Astrocyte (in vitro differentiated cells and primary cell): ENCODE data around the gene SCN3B. TPM values are rescaled to one million over a fixed set of nuclear protein-coding genes. Genes with fewer than 3 reads are reported as not detected.

Source experiments
- DNase-seq: peaks from one replicate; pipeline ENCODE4 v3.0.0-alpha.2; 2010; ENCODE audit warnings: low read depth
- FAIRE-seq: peaks from 2 replicates; lab custom pipeline; 2011; peaks lifted over from hg19 to GRCh38; lab: Jason Lieb, UNC
- H2AFZ ChIP-seq: 2 replicates; pipeline ENCODE4 v1.6.0; 2012; ENCODE audit warnings: low read depth, low read length, inconsistent platforms
- H3K27ac ChIP-seq: 2 replicates; pipeline ENCODE4 v1.5.1; 2011; ENCODE audit warnings: low read depth, low read length, inconsistent platforms
- H3K27me3 ChIP-seq: 2 replicates; pipeline ENCODE4 v1.6.0; 2011; ENCODE audit warnings: low read length, inconsistent platforms; ENCODE audit not compliant: insufficient read depth
- H3K36me3 ChIP-seq: 2 replicates; pipeline ENCODE4 v1.5.1; 2011; ENCODE audit warnings: low read length, inconsistent platforms; ENCODE audit not compliant: insufficient read depth
- H3K4me1 ChIP-seq: 2 replicates; pipeline ENCODE4 v1.5.1; 2011; ENCODE audit warnings: low read length, inconsistent platforms; ENCODE audit not compliant: insufficient read depth
- H3K4me2 ChIP-seq: 2 replicates; pipeline ENCODE4 v1.6.0; 2012; ENCODE audit warnings: low read length, inconsistent platforms
- H3K4me3 ChIP-seq: 2 replicates; pipeline ENCODE4 v1.5.1; 2011; ENCODE audit warnings: low read depth, mild to moderate bottlenecking, low read length, inconsistent platforms; ENCODE audit not compliant: insufficient read depth
- H3K79me2 ChIP-seq: 2 replicates; pipeline ENCODE4 v1.6.0; 2012; ENCODE audit warnings: mild to moderate bottlenecking, low read length, inconsistent platforms; ENCODE audit not compliant: insufficient read depth
- H3K9ac ChIP-seq: 2 replicates; pipeline ENCODE4 v1.6.0; 2012; ENCODE audit warnings: mild to moderate bottlenecking, low read length, inconsistent platforms
- H3K9me3 ChIP-seq: 2 replicates; pipeline ENCODE4 v1.5.1; 2012; ENCODE audit warnings: low read depth, mild to moderate bottlenecking, low read length, inconsistent platforms; ENCODE audit not compliant: insufficient read depth
- H4K20me1 ChIP-seq: 2 replicates; pipeline ENCODE4 v1.6.0; 2012; ENCODE audit warnings: low read length, inconsistent platforms; ENCODE audit not compliant: insufficient read depth
- H3K27ac Mint-ChIP-seq: one replicate; pipeline ENCODE4 v1.8.0; 2021; ENCODE audit warnings: mild to moderate bottlenecking, mixed read lengths; ENCODE audit not compliant: unreplicated experiment
- H3K27me3 Mint-ChIP-seq: one replicate; pipeline ENCODE4 v1.8.0; 2021; ENCODE audit warnings: low read depth, mixed read lengths; ENCODE audit not compliant: unreplicated experiment
- H3K36me3 Mint-ChIP-seq: one replicate; pipeline ENCODE4 v1.8.0; 2021; ENCODE audit warnings: low read depth, mixed read lengths; ENCODE audit not compliant: unreplicated experiment
- H3K4me1 Mint-ChIP-seq: one replicate; pipeline ENCODE4 v1.8.0; 2021; ENCODE audit warnings: low read depth, mixed read lengths; ENCODE audit not compliant: unreplicated experiment
- H3K4me3 Mint-ChIP-seq: one replicate; pipeline ENCODE4 v1.8.0; 2021; ENCODE audit warnings: mild to moderate bottlenecking, moderate library complexity, mixed read lengths; ENCODE audit not compliant: unreplicated experiment
- H3K9me3 Mint-ChIP-seq: one replicate; pipeline ENCODE4 v1.8.0; 2021; ENCODE audit warnings: mild to moderate bottlenecking, mixed read lengths; ENCODE audit not compliant: unreplicated experiment
- EZH2 ChIP-seq: IDR thresholded peaks from 2 replicates; pipeline ENCODE4 v1.6.1; 2012; ENCODE audit warnings: mild to moderate bottlenecking, low read length, inconsistent platforms; ENCODE audit not compliant: insufficient read depth
- total RNA-seq: library from RNA; stranded (reverse); gene quantifications from 2 replicates; pipeline ENCODE4 v1.2.1, GENCODE V29; 2021
- TF ChIP-seq, protein P1 (sequence below): IDR thresholded peaks from 2 replicates; pipeline ENCODE4 v1.5.1; 2011; ENCODE audit warnings: low read depth, mild to moderate bottlenecking, inconsistent platforms, low read length, moderate library complexity; ENCODE audit not compliant: insufficient read depth

SCN3B gene
- total RNA-seq, 1 donor from 2014 or later: 2.3 TPM

DNA sequence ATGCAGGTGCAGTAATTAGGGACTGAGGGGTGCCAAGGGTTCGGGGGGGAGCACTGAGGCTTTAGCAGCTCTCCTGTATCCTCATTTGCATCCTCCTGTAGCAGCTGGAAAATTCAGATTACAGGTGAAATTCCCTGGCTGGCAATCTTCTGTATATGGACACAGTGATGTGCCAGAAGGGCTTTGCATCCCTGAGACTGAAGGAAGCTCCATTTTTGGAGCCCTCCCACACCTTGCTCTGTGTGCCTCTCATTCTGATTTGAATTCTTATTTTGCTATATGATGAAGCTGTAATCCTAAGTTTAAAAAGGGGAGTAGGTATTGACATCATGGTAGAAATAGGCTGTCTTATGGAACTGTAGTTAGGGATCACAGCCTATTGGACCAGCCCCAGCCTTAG, 46.6 kb downstream of the SCN3B start:
- H3K9me3 Mint-ChIP-seq: peaks cover 2% of the 10 kb centered on the region
- TF ChIP-seq, protein P1, sequence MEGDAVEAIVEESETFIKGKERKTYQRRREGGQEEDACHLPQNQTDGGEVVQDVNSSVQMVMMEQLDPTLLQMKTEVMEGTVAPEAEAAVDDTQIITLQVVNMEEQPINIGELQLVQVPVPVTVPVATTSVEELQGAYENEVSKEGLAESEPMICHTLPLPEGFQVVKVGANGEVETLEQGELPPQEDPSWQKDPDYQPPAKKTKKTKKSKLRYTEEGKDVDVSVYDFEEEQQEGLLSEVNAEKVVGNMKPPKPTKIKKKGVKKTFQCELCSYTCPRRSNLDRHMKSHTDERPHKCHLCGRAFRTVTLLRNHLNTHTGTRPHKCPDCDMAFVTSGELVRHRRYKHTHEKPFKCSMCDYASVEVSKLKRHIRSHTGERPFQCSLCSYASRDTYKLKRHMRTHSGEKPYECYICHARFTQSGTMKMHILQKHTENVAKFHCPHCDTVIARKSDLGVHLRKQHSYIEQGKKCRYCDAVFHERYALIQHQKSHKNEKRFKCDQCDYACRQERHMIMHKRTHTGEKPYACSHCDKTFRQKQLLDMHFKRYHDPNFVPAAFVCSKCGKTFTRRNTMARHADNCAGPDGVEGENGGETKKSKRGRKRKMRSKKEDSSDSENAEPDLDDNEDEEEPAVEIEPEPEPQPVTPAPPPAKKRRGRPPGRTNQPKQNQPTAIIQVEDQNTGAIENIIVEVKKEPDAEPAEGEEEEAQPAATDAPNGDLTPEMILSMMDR: no peak
- no peak for TF ChIP-seq EZH2
- no peaks in the 10 kb centered on the region for H3K79me2 ChIP-seq
- H3K27me3 ChIP-seq: no peaks in the 10 kb centered on the region
- H3K4me3 Mint-ChIP-seq: no peak overlapping the region
- no peaks in the 10 kb centered on the region for H3K4me1 ChIP-seq
- no peak overlapping the region for H3K4me3 ChIP-seq
- no peaks in the 10 kb centered on the region for H3K4me1 Mint-ChIP-seq
- H3K36me3 Mint-ChIP-seq: peaks cover 27% of the 10 kb centered on the region
- no peak for FAIRE-seq
- H3K27ac Mint-ChIP-seq: no peak overlapping the region
- H3K27me3 Mint-ChIP-seq: no peaks in the 10 kb centered on the region
- no peak overlapping the region for H3K9ac ChIP-seq
- no peak for DNase-seq
- H4K20me1 ChIP-seq: no peaks in the 10 kb centered on the region
- no peaks in the 10 kb centered on the region for H3K36me3 ChIP-seq
- no peak overlapping the region for H2AFZ ChIP-seq
- H3K27ac ChIP-seq: no peak overlapping the region
- no peak overlapping the region for H3K4me2 ChIP-seq
- H3K9me3 ChIP-seq: no peaks in the 10 kb centered on the region

DNA sequence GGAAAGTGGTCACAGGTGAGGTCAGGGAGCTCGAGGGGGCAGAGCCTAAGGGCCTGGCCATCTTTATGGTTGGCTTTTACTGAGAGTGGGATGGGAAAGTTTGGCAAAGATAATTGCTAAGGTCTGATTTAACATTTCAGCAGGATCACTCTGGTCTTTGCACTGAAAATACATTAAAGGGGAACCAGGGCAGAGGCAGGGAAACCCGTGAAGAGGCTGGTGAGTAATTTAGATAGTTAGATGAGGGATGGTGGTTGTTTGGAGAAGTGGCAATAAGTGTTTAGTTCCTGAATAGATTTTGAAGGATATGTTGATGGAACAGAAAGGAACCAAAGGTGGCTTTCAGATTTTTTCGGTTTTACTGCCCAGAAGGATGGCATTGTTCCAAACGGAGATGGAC, 50.8 kb downstream of the SCN3B start:
- no peak overlapping the region for H3K27ac ChIP-seq
- peaks cover 17% of the 10 kb centered on the region for H3K36me3 Mint-ChIP-seq
- peaks cover 4% of the 10 kb centered on the region for H3K4me1 Mint-ChIP-seq
- no peak overlapping the region for H3K27ac Mint-ChIP-seq
- no peaks in the 10 kb centered on the region for H4K20me1 ChIP-seq
- H3K4me3 ChIP-seq: no peak overlapping the region
- H3K9me3 ChIP-seq: no peaks in the 10 kb centered on the region
- no peaks in the 10 kb centered on the region for H3K27me3 ChIP-seq
- H3K9me3 Mint-ChIP-seq: peaks cover 2% of the 10 kb centered on the region
- no peak overlapping the region for H3K9ac ChIP-seq
- H3K4me2 ChIP-seq: no peak overlapping the region
- H3K4me1 ChIP-seq: no peaks in the 10 kb centered on the region
- H3K79me2 ChIP-seq: no peaks in the 10 kb centered on the region
- no peak overlapping the region for H2AFZ ChIP-seq
- H3K36me3 ChIP-seq: no peaks in the 10 kb centered on the region
- peaks cover 2% of the 10 kb centered on the region for H3K27me3 Mint-ChIP-seq
- TF ChIP-seq, protein P1: no peak
- TF ChIP-seq EZH2: no peak
- FAIRE-seq: no peak
- no peak for DNase-seq
- H3K4me3 Mint-ChIP-seq: no peak overlapping the region

DNA sequence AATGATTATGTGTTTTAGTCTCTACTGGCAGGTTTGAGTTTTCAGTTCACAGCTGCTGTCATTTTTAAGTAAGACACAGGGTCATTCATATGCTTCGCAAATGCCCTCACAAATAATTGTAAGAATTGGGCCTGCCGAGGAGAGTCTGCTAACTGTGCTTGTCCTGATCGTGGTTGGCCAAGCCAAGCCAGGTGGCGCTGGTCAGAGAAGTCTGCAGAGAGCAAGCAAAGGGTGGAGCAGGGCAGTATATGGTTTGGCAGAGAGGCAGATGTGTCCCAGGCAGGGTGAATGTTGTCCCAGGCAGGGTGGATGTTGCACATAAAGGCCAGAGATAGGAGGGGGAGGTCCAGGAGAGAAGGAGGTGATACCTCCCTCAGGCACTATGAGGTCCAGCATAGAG, 52.7 kb downstream of the SCN3B start:
- Histone ChIP-seq H3K9ac (no peak overlapping the region), H3K27ac (no peak overlapping the region), H3K27me3 (no peaks in the 10 kb centered on the region), H3K4me3 (no peak overlapping the region), H4K20me1 (no peaks in the 10 kb centered on the region), H3K4me2 (no peak overlapping the region), H2AFZ (no peak overlapping the region), H3K4me1 (no peaks in the 10 kb centered on the region), H3K9me3 (no peaks in the 10 kb centered on the region), H3K79me2 (no peaks in the 10 kb centered on the region), H3K36me3 (no peaks in the 10 kb centered on the region)
- H3K4me1 Mint-ChIP-seq: peaks cover 4% of the 10 kb centered on the region
- peaks cover 24% of the 10 kb centered on the region for H3K36me3 Mint-ChIP-seq
- DNase-seq: no peak
- H3K27ac Mint-ChIP-seq: no peak overlapping the region
- H3K9me3 Mint-ChIP-seq: peaks cover 2% of the 10 kb centered on the region
- no peak for FAIRE-seq
- TF ChIP-seq, protein P1: no peak
- TF ChIP-seq EZH2: no peak
- H3K4me3 Mint-ChIP-seq: no peak overlapping the region
- peaks cover 2% of the 10 kb centered on the region for H3K27me3 Mint-ChIP-seq
